Measurements from ENCODE around the gene PXK. TPM values are rescaled to one million over a fixed set of nuclear protein-coding genes. Genes with fewer than 3 reads are reported as not detected.

Gene PXK
- total and polyA plus RNA-seq, 4 experiments from 2014 or later, result 20.0 to 28.7 (median 21.8) TPM

- Histone ChIP-seq H3K27me3 (ENCODE audit: insufficient read depth, low read length) (no peaks in the 10 kb centered on the region), H3K9me3 (ENCODE audit: control insufficient read depth in 1 of 2, low read length in 2 of 2) (no peaks in the 10 kb centered on the region), H3K36me3 (ENCODE audit: insufficient read depth, low read length) (no peaks in the 10 kb centered on the region), H3K27ac (ENCODE audit: low read depth, low read length) (no peak overlapping the region), H3K4me3 (ENCODE audit: low read length in 2 of 2) (no peak overlapping the region), H3K4me1 (ENCODE audit: insufficient read depth, low read length) (peaks cover 18% of the 10 kb centered on the region)
- ChIA-PET CTCF (ENCODE audit: partially characterized antibody) (interaction anchor here (1.2 to 7.0 kb wide), 4 partner anchors 16 to 210 kb away, joined by 3 to 62 read pairs (median 4); partner anchors contain the start of genes HTD2 and RPP14), POLR2A (ENCODE audit: partially characterized antibody) (interaction anchor here (1.4 kb wide), 1 partner anchor 109 kb away, joined by 4 read pairs; no protein-coding TSS in a partner anchor)
- Mint-ChIP-seq H3K36me3 (peaks cover 0 to 12% of the 10 kb centered on the region in 2 donors), H3K4me1 (peaks cover 7 to 23% (median 16%) of the 10 kb centered on the region in 4 donors), H3K27ac (peak overlapping the region; percentile 58 to 87 (median 77)), H3K9me3 (no peaks in the 10 kb centered on the region), H3K4me3 (peak overlapping the region in 1 of 8 donors; percentile 7), H3K27me3 (no peaks in the 10 kb centered on the region)
- intact Hi-C loops (cut with micrococcal nuclease), result no loop called here
- no peak for DNase-seq
These were observed 8.9 kb upstream of the PXK start for GRCh38 chr3:58323529-58324390.

- Histone ChIP-seq H3K27me3 (ENCODE audit: insufficient read depth, low read length) (no peaks in the 10 kb centered on the region), H3K36me3 (ENCODE audit: insufficient read depth, low read length) (no peaks in the 10 kb centered on the region), H3K4me1 (ENCODE audit: insufficient read depth, low read length) (peaks cover 18% of the 10 kb centered on the region), H3K27ac (ENCODE audit: low read depth, low read length) (no peak overlapping the region), H3K9me3 (ENCODE audit: control insufficient read depth in 1 of 2, low read length in 2 of 2) (no peaks in the 10 kb centered on the region), H3K4me3 (ENCODE audit: low read length in 2 of 2) (no peak overlapping the region)
- H3K9me3 Mint-ChIP-seq, result no peaks in the 10 kb centered on the region
- ChIA-PET POLR2A (ENCODE audit: partially characterized antibody) (interaction anchor here (1.4 to 1.6 kb wide), 2 partner anchors 108 to 167 kb away, joined by 3 to 4 read pairs; partner anchors contain the start of gene KCTD6), CTCF (ENCODE audit: partially characterized antibody) (interaction anchor here (1.2 to 7.0 kb wide), 4 partner anchors 16 to 209 kb away, joined by 3 to 62 read pairs (median 4); partner anchors contain the start of genes HTD2 and RPP14)
- H3K27me3 Mint-ChIP-seq, result no peaks in the 10 kb centered on the region
- peaks cover 0 to 5% of the 10 kb centered on the region in 2 donors for H3K36me3 Mint-ChIP-seq
- peaks cover 7 to 25% (median 17%) of the 10 kb centered on the region in 4 donors for H3K4me1 Mint-ChIP-seq
- H3K4me3 Mint-ChIP-seq, result peak overlapping the region in 1 of 8 donors; percentile 7
- H3K27ac Mint-ChIP-seq, result peak overlapping the region; percentile 76 to 87 (median 79)
- intact Hi-C loops (cut with micrococcal nuclease), result no loop called here
- DNase-seq, result peak; percentile 15 to 51 (median 39)
These were observed 8.0 kb upstream of the PXK start for GRCh38 chr3:58324391-58325390.

DNA sequence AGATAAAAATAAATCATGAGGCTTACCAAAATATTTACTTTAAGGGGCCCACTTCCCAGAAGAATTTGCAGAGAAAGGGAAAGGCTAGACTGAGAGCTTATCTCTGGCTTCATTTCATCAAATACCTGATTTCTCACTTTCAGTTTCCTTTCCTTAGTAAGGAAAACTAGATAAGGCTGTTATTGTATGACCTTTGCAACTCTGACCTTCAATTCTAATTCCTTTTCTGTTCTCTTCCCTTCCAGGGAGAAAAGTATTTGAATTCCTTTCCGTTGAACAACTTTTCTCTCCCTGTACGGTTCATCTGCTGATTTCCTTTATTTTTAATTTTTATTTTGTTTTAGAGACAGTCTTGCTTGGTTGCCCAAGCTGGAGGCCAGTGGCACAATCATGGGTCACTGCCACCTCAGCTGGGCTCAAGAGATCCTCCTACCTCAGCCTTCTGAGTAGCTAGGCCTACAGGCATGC lies 7.1 kb upstream of the PXK start:
- CTCF ChIA-PET (ENCODE audit: partially characterized antibody), result interaction anchor here (1.5 to 7.0 kb wide), 4 partner anchors 15 to 210 kb away, joined by 3 to 62 read pairs (median 4); partner anchors contain the start of genes HTD2 and RPP14
- H3K27me3 ChIP-seq (ENCODE audit: insufficient read depth, low read length), result no peaks in the 10 kb centered on the region
- no peaks in the 10 kb centered on the region for H3K9me3 ChIP-seq (ENCODE audit: control insufficient read depth in 1 of 2, low read length in 2 of 2)
- H3K27ac Mint-ChIP-seq, result peak overlapping the region in 4 of 7 donors; percentile 56 to 87 (median 78)
- no peak overlapping the region for H3K4me3 ChIP-seq (ENCODE audit: low read length in 2 of 2)
- H3K9me3 Mint-ChIP-seq, result no peaks in the 10 kb centered on the region
- H3K4me3 Mint-ChIP-seq, result no peak overlapping the region
- POLR2A ChIA-PET (ENCODE audit: partially characterized antibody), result interaction anchor here (1.4 to 1.6 kb wide), 2 partner anchors 108 to 166 kb away, joined by 3 to 4 read pairs; partner anchors contain the start of gene KCTD6
- no peaks in the 10 kb centered on the region for H3K36me3 ChIP-seq (ENCODE audit: insufficient read depth, low read length)
- H3K4me1 ChIP-seq (ENCODE audit: insufficient read depth, low read length), result peaks cover 18% of the 10 kb centered on the region
- no peak overlapping the region for H3K27ac ChIP-seq (ENCODE audit: low read depth, low read length)
- no peaks in the 10 kb centered on the region for H3K27me3 Mint-ChIP-seq
- intact Hi-C loops (cut with micrococcal nuclease), result no loop called here
- H3K36me3 Mint-ChIP-seq, result peaks cover 0 to 1% of the 10 kb centered on the region in 2 donors
- peaks cover 7 to 26% (median 17%) of the 10 kb centered on the region in 4 donors for H3K4me1 Mint-ChIP-seq
- no peak for DNase-seq

- Mint-ChIP-seq H3K36me3 (peaks cover 0 to 1% of the 10 kb centered on the region in 2 donors), H3K27ac (peak overlapping the region in 6 of 7 donors; percentile 9 to 85 (median 70)), H3K4me1 (peaks cover 7 to 30% (median 18%) of the 10 kb centered on the region in 4 donors), H3K9me3 (no peaks in the 10 kb centered on the region), H3K27me3 (no peaks in the 10 kb centered on the region), H3K4me3 (no peak overlapping the region)
- Histone ChIP-seq H3K27ac (ENCODE audit: low read depth, low read length) (no peak overlapping the region), H3K36me3 (ENCODE audit: insufficient read depth, low read length) (no peaks in the 10 kb centered on the region), H3K4me1 (ENCODE audit: insufficient read depth, low read length) (peaks cover 18% of the 10 kb centered on the region), H3K27me3 (ENCODE audit: insufficient read depth, low read length) (no peaks in the 10 kb centered on the region), H3K9me3 (ENCODE audit: control insufficient read depth in 1 of 2, low read length in 2 of 2) (no peaks in the 10 kb centered on the region), H3K4me3 (ENCODE audit: low read length in 2 of 2) (no peak overlapping the region)
- intact Hi-C loops (cut with micrococcal nuclease), result no loop called here
- ChIA-PET POLR2A (ENCODE audit: partially characterized antibody) (interaction anchor here (1.6 kb wide), 1 partner anchor 165 kb away, joined by 3 read pairs; the partner anchor contains the start of gene KCTD6), CTCF (ENCODE audit: partially characterized antibody) (interaction anchor here (1.0 to 7.0 kb wide), 7 partner anchors 9 to 209 kb away, joined by 3 to 62 read pairs (median 5); partner anchors contain the start of genes HTD2, KCTD6 and RPP14)
- no peak for DNase-seq
These were observed 6.3 kb upstream of the PXK start for GRCh38 chr3:58326267-58326900.

GRCh38 chr3:58329150-58329921 lies 3.4 kb upstream of the PXK start:
- CTCF ChIA-PET (ENCODE audit: partially characterized antibody), result interaction anchor here (2.7 to 5.2 kb wide), 2 partner anchors 23 to 163 kb away, joined by 15 to 50 read pairs; partner anchors contain the start of genes HTD2, KCTD6 and RPP14

More at GRCh38 chr3:58329150-58329921, 3.4 kb upstream of the PXK start:
- peaks cover 14 to 43% (median 28%) of the 10 kb centered on the region in 4 donors for H3K4me1 Mint-ChIP-seq
- peaks cover 0 to 5% of the 10 kb centered on the region in 2 donors for H3K36me3 Mint-ChIP-seq
- no peak overlapping the region for H3K4me3 Mint-ChIP-seq
- no peaks in the 10 kb centered on the region for H3K27me3 Mint-ChIP-seq
- intact Hi-C loops (cut with micrococcal nuclease), result no loop called here
- Histone ChIP-seq H3K27ac (ENCODE audit: low read depth, low read length) (no peak overlapping the region), H3K36me3 (ENCODE audit: insufficient read depth, low read length) (no peaks in the 10 kb centered on the region), H3K27me3 (ENCODE audit: insufficient read depth, low read length) (no peaks in the 10 kb centered on the region), H3K4me1 (ENCODE audit: insufficient read depth, low read length) (peaks cover 31% of the 10 kb centered on the region), H3K9me3 (ENCODE audit: control insufficient read depth in 1 of 2, low read length in 2 of 2) (no peaks in the 10 kb centered on the region), H3K4me3 (ENCODE audit: low read length in 2 of 2) (no peak overlapping the region)
- no peak for DNase-seq
- POLR2A ChIA-PET (ENCODE audit: partially characterized antibody), result interaction anchor here (1.7 to 2.7 kb wide), 2 partner anchors 23 to 162 kb away, joined by 3 to 14 read pairs; partner anchors contain the start of genes HTD2, KCTD6 and RPP14
- H3K9me3 Mint-ChIP-seq, result no peaks in the 10 kb centered on the region
- no peak overlapping the region for H3K27ac Mint-ChIP-seq
